Islet precursor cell (in vitro differentiated cells): Measurements from ENCODE around the gene ERCC4.

Experiments
- DNase-seq: peaks from one replicate; pipeline ENCODE4 v3.0.0-alpha.2; 2018

The ERCC4 gene

GRCh38 chr16:13997526-13997925 lies 77.6 kb downstream of the ERCC4 start:
- no peak for DNase-seq

GRCh38 chr16:13997933-13998332 lies 78.0 kb downstream of the ERCC4 start:
- DNase-seq, result no peak

GRCh38 chr16:13999071-13999894 lies 79.3 kb downstream of the ERCC4 start:
- DNase-seq, result peak; percentile 10

- DNase-seq, result no peak
Observed at GRCh38 chr16:13999895-14000425, 80.0 kb downstream of the ERCC4 start.

GRCh38 chr16:14001521-14001920 lies 81.6 kb downstream of the ERCC4 start:
- peak; percentile 42 for DNase-seq
